CD4-positive, alpha-beta memory T cell (primary cell): Measurements from ENCODE around the gene CCNL1. TPM values are rescaled to one million over a fixed set of nuclear protein-coding genes. Genes with fewer than 3 reads are reported as not detected.

Source experiments
- CTCF ChIA-PET: fragments of 350-600 bp; sonication (Branson Sonifier 250); formaldehyde crosslinking; loops from one replicate; lab custom pipeline; 2021; ENCODE audit warnings: inconsistent platforms; ENCODE audit not compliant: partially characterized antibody; lab: Charles Lee
- POLR2A ChIA-PET: fragments of 350-600 bp; sonication (Branson Sonifier 250); formaldehyde crosslinking; loops from one replicate; lab custom pipeline; 2021; ENCODE audit not compliant: partially characterized antibody; lab: Charles Lee
- DNase-seq, 5 donors: peaks; one replicate each; pipeline versions ENCODE4 v3.0.0 to v3.0.0-alpha.2; 2020 to 2022; ENCODE audit warnings: mixed read lengths in 1 of 5
- H3K27ac ChIP-seq: one replicate; pipeline ENCODE4 v1.7.0; 2013; ENCODE audit warnings: low read depth, low read length
- H3K27me3 ChIP-seq: 2 replicates; pipeline ENCODE4 v1.7.0; 2013; ENCODE audit warnings: mild to moderate bottlenecking, low read length, moderate library complexity; ENCODE audit not compliant: insufficient read depth
- H3K36me3 ChIP-seq: 2 replicates; pipeline ENCODE4 v1.7.0; 2013; ENCODE audit warnings: mild to moderate bottlenecking, low read length, moderate library complexity; ENCODE audit not compliant: insufficient read depth
- H3K4me1 ChIP-seq: 2 replicates; pipeline ENCODE4 v1.7.0; 2013; ENCODE audit warnings: mild to moderate bottlenecking, low read length, moderate library complexity; ENCODE audit not compliant: insufficient read depth
- H3K4me3 ChIP-seq, 2 donors: one replicate each; pipeline ENCODE4 v1.7.0; 2013; ENCODE audit warnings: low read length in 2 of 2, mild to moderate bottlenecking in 1 of 2
- H3K9me3 ChIP-seq, 2 donors: one replicate each; pipeline ENCODE4 v1.7.0; 2013; ENCODE audit warnings: low read length in 2 of 2, control low read depth in 1 of 2; ENCODE audit not compliant: control insufficient read depth in 1 of 2
- H3K27ac Mint-ChIP-seq, 7 donors: one replicate each; pipeline ENCODE4 v1.8.0; 2020 to 2021; ENCODE audit warnings: mixed read lengths in 7 of 7, mild to moderate bottlenecking in 6 of 7, inconsistent platforms in 3 of 7, moderate library complexity in 3 of 7
- H3K27me3 Mint-ChIP-seq, 2 donors: one replicate each; pipeline ENCODE4 v1.8.0; 2020 to 2021; ENCODE audit warnings: mixed read lengths in 2 of 2
- H3K36me3 Mint-ChIP-seq, 2 donors: one replicate each; pipeline ENCODE4 v1.8.0; 2020 to 2021; ENCODE audit warnings: mixed read lengths in 2 of 2, inconsistent platforms in 1 of 2, mild to moderate bottlenecking in 1 of 2
- H3K4me1 Mint-ChIP-seq, 4 donors: one replicate each; pipeline ENCODE4 v1.8.0; 2020 to 2021; ENCODE audit warnings: mixed read lengths in 4 of 4, mild to moderate bottlenecking in 1 of 4
- H3K4me3 Mint-ChIP-seq, 8 donors: one replicate each; pipeline ENCODE4 v1.8.0; 2020 to 2021; ENCODE audit warnings: mixed read lengths in 8 of 8, mild to moderate bottlenecking in 7 of 8, moderate library complexity in 6 of 8, inconsistent platforms in 3 of 8
- H3K9me3 Mint-ChIP-seq, 8 donors: one replicate each; pipeline ENCODE4 v1.8.0; 2020 to 2021; ENCODE audit warnings: mixed read lengths in 8 of 8, mild to moderate bottlenecking in 5 of 8, inconsistent platforms in 3 of 8, moderate library complexity in 1 of 8
- intact Hi-C: fragments of 100-400 bp; cut with micrococcal nuclease; formaldehyde crosslinking; loops from one replicate; pipeline ENCODE4 v1.15.1; 2023
- polyA plus RNA-seq, 2 donors: library from polyadenylated mRNA; unstranded; fragments of 300-500 nt; fragmentation: Illumina TruSeq; gene quantifications; one replicate each; pipeline ENCODE4 v1.2.3, GENCODE V29; 2021
- total RNA-seq, 2 experiments: library from RNA; stranded (reverse); gene quantifications; one replicate each; pipeline ENCODE4 v1.2.3, GENCODE V29; 2021

CCNL1 gene
- total and polyA plus RNA-seq, 4 experiments from 2014 or later = 62.7 to 330 (median 198) TPM

GRCh38 chr3:157151151-157151550 lies 8.8 kb downstream of the CCNL1 start:
- peaks cover 67 to 91% of the 10 kb centered on the region in 2 donors for H3K36me3 Mint-ChIP-seq
- H3K27ac ChIP-seq = no peak overlapping the region
- intact Hi-C loops = no loop called here
- H3K9me3 ChIP-seq = no peaks in the 10 kb centered on the region
- H3K27me3 Mint-ChIP-seq = no peaks in the 10 kb centered on the region
- no peak overlapping the region for H3K4me3 Mint-ChIP-seq
- H3K9me3 Mint-ChIP-seq = peaks cover 0 to 3% (median 0%) of the 10 kb centered on the region in 8 donors
- H3K27me3 ChIP-seq = no peaks in the 10 kb centered on the region
- peaks cover 35 to 64% (median 45%) of the 10 kb centered on the region in 4 donors for H3K4me1 Mint-ChIP-seq
- no peak for DNase-seq
- peak overlapping the region in 2 of 7 donors; percentile 57 to 59 for H3K27ac Mint-ChIP-seq
- peaks cover 59% of the 10 kb centered on the region for H3K4me1 ChIP-seq
- H3K36me3 ChIP-seq = peaks cover 93% of the 10 kb centered on the region
- CTCF ChIA-PET = interaction anchor here (0.6 to 4.9 kb wide), 2 partner anchors 14 to 41 kb away, joined by 4 to 36 read pairs; no protein-coding TSS in a partner anchor
- H3K4me3 ChIP-seq = no peak overlapping the region
- POLR2A ChIA-PET = interaction anchor here (2.4 to 4.3 kb wide), 2 partner anchors 9 to 24 kb away, joined by 11 to 42 read pairs; partner anchors contain the start of gene CCNL1

DNA sequence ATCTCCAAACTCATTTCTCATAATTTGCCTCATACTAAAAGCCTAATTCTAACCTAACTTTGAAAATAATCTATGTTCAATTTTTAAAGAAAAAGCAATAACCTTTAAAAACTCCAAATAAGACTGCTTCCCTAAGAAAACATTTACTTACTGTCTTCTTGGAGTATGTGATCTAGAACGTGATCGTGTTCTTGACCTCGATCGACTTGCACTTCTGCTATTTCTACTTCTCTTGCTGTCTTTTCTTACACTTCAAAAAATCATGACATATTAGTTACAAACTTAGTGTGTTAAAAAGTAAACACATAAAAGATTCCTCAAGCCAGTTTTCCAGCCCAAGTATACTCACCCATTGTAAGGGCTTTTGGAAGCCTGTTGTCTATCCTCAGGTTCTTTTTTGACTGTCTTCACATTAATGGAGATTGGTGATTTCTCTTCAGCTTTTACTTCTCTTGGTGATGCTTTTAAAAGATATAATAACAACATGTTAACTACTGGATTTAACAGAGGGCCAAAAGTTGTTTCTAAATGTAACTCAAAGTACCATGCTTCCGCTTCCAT lies 10.7 kb downstream of the CCNL1 start:
- Histone ChIP-seq H3K9me3 (no peaks in the 10 kb centered on the region), H3K36me3 (peaks cover 82% of the 10 kb centered on the region), H3K27me3 (no peaks in the 10 kb centered on the region), H3K4me3 (no peak overlapping the region), H3K4me1 (peaks cover 40% of the 10 kb centered on the region), H3K27ac (no peak overlapping the region)
- Mint-ChIP-seq H3K36me3 (peaks cover 54 to 87% of the 10 kb centered on the region in 2 donors), H3K9me3 (peaks cover 0 to 3% (median 0%) of the 10 kb centered on the region in 8 donors), H3K27me3 (no peaks in the 10 kb centered on the region), H3K27ac (peak overlapping the region; percentile 5 to 90 (median 68)), H3K4me1 (peaks cover 22 to 53% (median 33%) of the 10 kb centered on the region in 4 donors), H3K4me3 (no peak overlapping the region)
- ChIA-PET POLR2A (interaction anchor here (0.6 to 4.3 kb wide), 3 partner anchors 7 to 19 kb away, joined by 3 to 42 read pairs (median 5); partner anchors contain the start of gene CCNL1), CTCF (interaction anchor here (0.9 to 4.9 kb wide), 3 partner anchors 10 to 607 kb away, joined by 3 to 36 read pairs (median 3); no protein-coding TSS in a partner anchor)
- DNase-seq = no peak
- intact Hi-C loops = no loop called here

DNA sequence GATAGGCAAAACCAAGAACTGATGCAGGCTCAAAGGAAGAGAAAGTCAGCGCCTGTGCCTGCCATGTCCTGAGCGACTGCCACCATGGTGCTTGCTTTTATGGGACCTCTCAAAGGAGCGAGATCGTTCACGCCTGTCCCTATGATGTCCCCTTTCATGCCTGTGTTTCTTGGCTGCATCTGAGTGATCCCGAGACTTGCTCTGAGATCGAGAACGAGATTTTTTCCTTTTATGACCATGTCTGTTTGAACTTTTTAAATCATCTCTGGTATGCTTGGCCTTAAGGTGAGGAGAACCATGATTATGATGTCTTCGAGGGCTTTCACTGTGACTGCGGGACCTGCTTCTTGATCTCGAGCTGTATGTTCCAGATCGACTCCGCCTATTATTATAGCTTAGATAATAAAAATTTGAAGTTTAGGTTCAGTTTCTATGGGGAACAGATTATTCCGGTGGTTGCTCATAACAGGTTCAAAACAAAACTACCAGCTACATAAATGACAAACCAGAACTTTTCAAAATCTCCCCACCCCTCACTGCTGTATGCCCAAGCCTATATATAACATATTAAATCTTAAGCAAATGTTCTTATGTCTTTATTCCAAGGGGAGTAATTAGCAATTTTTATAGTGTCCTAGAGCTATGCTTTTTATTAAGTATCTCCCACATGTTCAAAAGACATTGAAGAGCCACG lies 11.6 kb downstream of the CCNL1 start:
- H3K4me3 Mint-ChIP-seq = no peak overlapping the region
- peaks cover 19 to 47% (median 29%) of the 10 kb centered on the region in 4 donors for H3K4me1 Mint-ChIP-seq
- Histone ChIP-seq H3K4me3 (no peak overlapping the region), H3K27me3 (no peaks in the 10 kb centered on the region), H3K27ac (peak overlapping the region; percentile 12), H3K36me3 (peaks cover 78% of the 10 kb centered on the region), H3K9me3 (no peaks in the 10 kb centered on the region), H3K4me1 (peaks cover 31% of the 10 kb centered on the region)
- intact Hi-C loops = no loop called here
- H3K36me3 Mint-ChIP-seq = peaks cover 55 to 89% of the 10 kb centered on the region in 2 donors
- POLR2A ChIA-PET = interaction anchor here (0.6 to 4.3 kb wide), 4 partner anchors 8 to 59 kb away, joined by 3 to 42 read pairs (median 4); partner anchors contain the start of gene CCNL1
- CTCF ChIA-PET = interaction anchor here (0.9 to 4.9 kb wide), 4 partner anchors 9 to 606 kb away, joined by 3 to 36 read pairs (median 3); no protein-coding TSS in a partner anchor
- no peaks in the 10 kb centered on the region for H3K27me3 Mint-ChIP-seq
- H3K9me3 Mint-ChIP-seq = peaks cover 0 to 3% (median 0%) of the 10 kb centered on the region in 8 donors
- no peak for DNase-seq
- H3K27ac Mint-ChIP-seq = peak overlapping the region; percentile 68 to 88 (median 75)

GRCh38 chr3:157147099-157147803 lies 12.7 kb downstream of the CCNL1 start:
- H3K36me3 Mint-ChIP-seq = peaks cover 51 to 86% of the 10 kb centered on the region in 2 donors
- no peaks in the 10 kb centered on the region for H3K27me3 Mint-ChIP-seq
- H3K27ac Mint-ChIP-seq = peak overlapping the region in 3 of 7 donors; percentile 62 to 85 (median 72)
- no peak for DNase-seq
- peaks cover 20% of the 10 kb centered on the region for H3K4me1 ChIP-seq
- peak overlapping the region in 2 of 8 donors; percentile 10 to 29 for H3K4me3 Mint-ChIP-seq
- H3K27ac ChIP-seq = no peak overlapping the region
- no peaks in the 10 kb centered on the region for H3K27me3 ChIP-seq
- peaks cover 14 to 42% (median 26%) of the 10 kb centered on the region in 4 donors for H3K4me1 Mint-ChIP-seq
- CTCF ChIA-PET = interaction anchor here (1.6 to 2.2 kb wide), 2 partner anchors 9 to 10 kb away, joined by 5 to 18 read pairs; no protein-coding TSS in a partner anchor
- H3K4me3 ChIP-seq = no peak overlapping the region
- POLR2A ChIA-PET = interaction anchor here (1.2 to 1.8 kb wide), 4 partner anchors 12 to 468 kb away, joined by 3 to 15 read pairs (median 5); partner anchors contain the start of gene CCNL1
- H3K9me3 Mint-ChIP-seq = peaks cover 0 to 3% (median 0%) of the 10 kb centered on the region in 8 donors
- H3K36me3 ChIP-seq = peaks cover 68% of the 10 kb centered on the region
- no peaks in the 10 kb centered on the region for H3K9me3 ChIP-seq
- intact Hi-C loops = no loop called here

GRCh38 chr3:157145606-157146322 lies 14.2 kb downstream of the CCNL1 start:
- peaks cover 53% of the 10 kb centered on the region for H3K36me3 ChIP-seq
- ChIA-PET CTCF (interaction anchor here (2.2 kb wide), 1 partner anchor 8 kb away, joined by 18 read pairs; no protein-coding TSS in a partner anchor), POLR2A (interaction anchor here (0.6 to 1.8 kb wide), 4 partner anchors 10 to 445 kb away, joined by 3 to 15 read pairs (median 5); partner anchors contain the start of gene CCNL1)
- H3K27me3 ChIP-seq = no peaks in the 10 kb centered on the region
- intact Hi-C loops = no loop called here
- Mint-ChIP-seq H3K4me3 (no peak overlapping the region), H3K36me3 (peaks cover 48 to 79% of the 10 kb centered on the region in 2 donors), H3K9me3 (peaks cover 0 to 3% (median 0%) of the 10 kb centered on the region in 8 donors), H3K27ac (peak overlapping the region; percentile 2 to 85 (median 72)), H3K27me3 (no peaks in the 10 kb centered on the region), H3K4me1 (peaks cover 13 to 35% (median 22%) of the 10 kb centered on the region in 4 donors)
- no peak overlapping the region for H3K27ac ChIP-seq
- H3K4me1 ChIP-seq = peaks cover 20% of the 10 kb centered on the region
- H3K9me3 ChIP-seq = no peaks in the 10 kb centered on the region
- H3K4me3 ChIP-seq = no peak overlapping the region
- DNase-seq = no peak

- H3K36me3 Mint-ChIP-seq = peaks cover 23 to 52% of the 10 kb centered on the region in 2 donors
- H3K4me1 Mint-ChIP-seq = peaks cover 6 to 16% (median 11%) of the 10 kb centered on the region in 4 donors
- no peaks in the 10 kb centered on the region for H3K27me3 Mint-ChIP-seq
- Histone ChIP-seq H3K27me3 (no peaks in the 10 kb centered on the region), H3K4me1 (peaks cover under 1% of the 10 kb centered on the region), H3K27ac (no peak overlapping the region), H3K36me3 (peaks cover 22% of the 10 kb centered on the region), H3K9me3 (no peaks in the 10 kb centered on the region), H3K4me3 (no peak overlapping the region)
- POLR2A ChIA-PET = interaction anchor here (0.5 kb wide), 1 partner anchor 490 kb away, joined by 5 read pairs; no protein-coding TSS in a partner anchor
- no peaks in the 10 kb centered on the region for H3K9me3 Mint-ChIP-seq
- no peak for DNase-seq
- H3K27ac Mint-ChIP-seq = peak overlapping the region in 3 of 7 donors; percentile 17 to 75 (median 19)
- CTCF ChIA-PET = interaction anchor here (17.1 kb wide), 1 partner anchor 52 kb away, joined by 346 read pairs; no protein-coding TSS in a partner anchor
- intact Hi-C loops = no loop called here
- no peak overlapping the region for H3K4me3 Mint-ChIP-seq
Measured at GRCh38 chr3:157142315-157142714, 17.6 kb downstream of the CCNL1 start.
